AG04449 (cell line): ENCODE measurements around the gene CDH8.

Source experiments
- CTCF ChIA-PET: fragments of 350-600 bp; formaldehyde crosslinking; extraction: SDS; loops from one replicate; lab custom pipeline; 2021; ENCODE audit warnings: antibody characterized with exemption; lab: Yijun Ruan, JAX
- POLR2A ChIA-PET: fragments of 400-600, 350-600 bp; formaldehyde crosslinking; extraction: SDS; loops from one replicate; lab custom pipeline; 2020; ENCODE audit warnings: antibody characterized with exemption, inconsistent platforms; lab: Yijun Ruan, JAX
- DNase-seq: peaks from one replicate; pipeline ENCODE4 v3.0.0-alpha.2; 2010; ENCODE audit warnings: low read depth, low spot score
- H3K4me3 ChIP-seq: 2 replicates; pipeline ENCODE4 v1.5.1; 2011; ENCODE audit warnings: low read depth, mild to moderate bottlenecking, control low read depth, low read length
- TF ChIP-seq, protein P1 (sequence below): IDR thresholded peaks from one replicate; pipeline ENCODE4 v1.5.1; 2011; ENCODE audit warnings: mild to moderate bottlenecking, moderate library complexity, low read length, control low read depth, inconsistent platforms; ENCODE audit not compliant: insufficient read depth; ENCODE audit errors: missing control alignments

CDH8 gene

DNA sequence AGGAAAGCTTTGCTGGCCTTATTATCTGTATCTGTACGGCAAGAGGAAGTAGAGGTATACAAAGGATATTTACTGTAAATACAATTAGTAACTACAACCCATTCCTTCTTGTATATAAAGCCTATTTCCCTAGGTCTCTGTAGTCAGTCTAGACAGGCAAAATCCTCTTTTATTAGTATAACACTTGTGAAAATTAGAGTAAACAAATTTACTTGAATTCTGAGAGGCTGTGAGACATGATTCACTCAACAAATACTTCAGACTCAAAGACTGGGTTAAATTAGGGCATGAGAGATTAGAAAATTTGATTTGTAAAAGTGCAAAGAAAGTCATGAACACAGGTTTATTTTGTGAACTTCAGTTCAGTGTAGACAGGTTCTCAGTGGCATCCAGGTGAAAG lies 30.9 kb upstream of the CDH8 start:
- TF ChIP-seq, protein P1, sequence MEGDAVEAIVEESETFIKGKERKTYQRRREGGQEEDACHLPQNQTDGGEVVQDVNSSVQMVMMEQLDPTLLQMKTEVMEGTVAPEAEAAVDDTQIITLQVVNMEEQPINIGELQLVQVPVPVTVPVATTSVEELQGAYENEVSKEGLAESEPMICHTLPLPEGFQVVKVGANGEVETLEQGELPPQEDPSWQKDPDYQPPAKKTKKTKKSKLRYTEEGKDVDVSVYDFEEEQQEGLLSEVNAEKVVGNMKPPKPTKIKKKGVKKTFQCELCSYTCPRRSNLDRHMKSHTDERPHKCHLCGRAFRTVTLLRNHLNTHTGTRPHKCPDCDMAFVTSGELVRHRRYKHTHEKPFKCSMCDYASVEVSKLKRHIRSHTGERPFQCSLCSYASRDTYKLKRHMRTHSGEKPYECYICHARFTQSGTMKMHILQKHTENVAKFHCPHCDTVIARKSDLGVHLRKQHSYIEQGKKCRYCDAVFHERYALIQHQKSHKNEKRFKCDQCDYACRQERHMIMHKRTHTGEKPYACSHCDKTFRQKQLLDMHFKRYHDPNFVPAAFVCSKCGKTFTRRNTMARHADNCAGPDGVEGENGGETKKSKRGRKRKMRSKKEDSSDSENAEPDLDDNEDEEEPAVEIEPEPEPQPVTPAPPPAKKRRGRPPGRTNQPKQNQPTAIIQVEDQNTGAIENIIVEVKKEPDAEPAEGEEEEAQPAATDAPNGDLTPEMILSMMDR, result no peak
- CTCF ChIA-PET, result no interaction called here
- POLR2A ChIA-PET, result no interaction called here
- no peak overlapping the region for H3K4me3 ChIP-seq
- DNase-seq, result no peak

DNA sequence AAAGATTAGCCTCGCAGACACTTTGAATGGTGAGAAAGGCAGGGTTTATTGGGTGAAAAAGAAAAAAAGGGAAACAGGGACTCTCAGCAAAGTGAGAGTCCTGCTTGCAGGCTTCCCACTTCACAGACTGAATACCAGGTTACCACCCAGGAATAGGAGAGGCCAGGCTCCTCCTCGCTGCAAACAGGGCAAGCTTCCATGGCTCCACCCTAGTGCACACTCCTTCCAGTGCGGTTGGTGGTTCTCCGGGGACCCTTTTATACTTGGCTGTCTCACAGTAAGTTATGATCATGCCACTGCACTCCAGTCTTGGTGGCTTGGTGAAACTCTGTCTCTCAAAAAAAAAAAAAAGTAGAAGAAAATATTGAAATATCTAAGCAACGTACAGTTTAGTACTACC lies 30.5 kb upstream of the CDH8 start:
- TF ChIP-seq, protein P1, result no peak
- ChIA-PET CTCF (no interaction called here), POLR2A (no interaction called here)
- H3K4me3 ChIP-seq, result no peak overlapping the region
- DNase-seq, result no peak

DNA sequence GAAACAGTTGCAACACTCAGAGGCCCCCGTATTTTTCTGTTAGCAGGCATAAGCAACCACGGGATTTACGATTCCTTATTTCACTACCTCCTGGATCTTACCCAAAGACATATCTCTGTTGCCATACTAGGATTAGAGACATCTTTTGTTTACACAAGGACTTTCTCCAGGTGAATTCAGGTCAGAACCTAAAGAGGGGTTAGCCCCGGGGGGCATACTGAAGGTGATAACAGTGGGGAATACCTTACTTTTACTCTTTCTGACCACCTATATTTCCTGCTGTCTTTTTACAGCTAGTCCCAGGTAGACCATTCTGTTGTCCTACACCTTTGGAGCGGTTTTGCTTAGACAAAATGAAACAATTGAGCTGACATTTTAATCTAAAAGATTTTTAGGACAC lies 27.9 kb upstream of the CDH8 start:
- DNase-seq, result no peak
- ChIA-PET CTCF (no interaction called here), POLR2A (no interaction called here)
- TF ChIP-seq, protein P1, result no peak
- no peak overlapping the region for H3K4me3 ChIP-seq

DNA sequence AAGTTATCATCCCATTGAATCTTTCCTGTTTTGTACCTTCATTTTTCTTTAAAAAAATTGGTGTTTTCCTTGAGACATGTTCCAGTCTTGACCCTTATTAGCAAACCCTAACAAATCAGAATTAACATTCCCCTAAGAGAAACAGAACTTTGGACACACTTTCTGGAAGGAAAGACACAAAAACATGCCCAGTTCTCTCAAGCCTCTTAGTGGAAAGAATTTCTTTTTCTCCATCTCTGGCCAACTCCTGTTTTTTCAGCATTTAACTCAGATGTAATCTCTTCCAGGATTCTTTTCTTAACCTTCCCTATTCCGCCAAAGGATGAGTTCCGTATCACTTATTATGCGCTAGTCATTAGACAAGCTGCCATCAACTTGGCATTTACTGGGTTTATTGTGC lies 23.9 kb upstream of the CDH8 start:
- CTCF ChIA-PET, result no interaction called here
- H3K4me3 ChIP-seq, result no peak overlapping the region
- POLR2A ChIA-PET, result no interaction called here
- TF ChIP-seq, protein P1, result no peak
- no peak for DNase-seq

DNA sequence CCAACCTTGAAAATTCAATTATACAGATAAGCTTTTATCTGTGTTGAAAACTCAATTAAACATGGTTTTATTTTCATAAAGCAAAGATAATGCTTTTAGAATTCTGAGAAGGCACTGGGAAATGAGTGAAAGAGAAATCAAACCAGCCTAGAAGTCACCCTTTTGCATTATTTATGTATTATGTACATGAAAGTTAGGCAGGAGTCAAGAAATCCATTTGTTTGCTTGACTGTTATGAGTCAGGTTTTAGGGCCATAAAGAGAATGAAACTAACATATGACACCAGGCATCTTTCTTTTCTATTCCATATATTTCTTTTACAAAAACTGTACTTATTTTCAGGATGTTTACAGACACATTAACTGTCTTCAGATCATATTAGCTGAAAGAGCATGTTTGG lies 23.3 kb upstream of the CDH8 start:
- POLR2A ChIA-PET, result no interaction called here
- CTCF ChIA-PET, result no interaction called here
- no peak overlapping the region for H3K4me3 ChIP-seq
- DNase-seq, result no peak
- TF ChIP-seq, protein P1, result no peak

DNA sequence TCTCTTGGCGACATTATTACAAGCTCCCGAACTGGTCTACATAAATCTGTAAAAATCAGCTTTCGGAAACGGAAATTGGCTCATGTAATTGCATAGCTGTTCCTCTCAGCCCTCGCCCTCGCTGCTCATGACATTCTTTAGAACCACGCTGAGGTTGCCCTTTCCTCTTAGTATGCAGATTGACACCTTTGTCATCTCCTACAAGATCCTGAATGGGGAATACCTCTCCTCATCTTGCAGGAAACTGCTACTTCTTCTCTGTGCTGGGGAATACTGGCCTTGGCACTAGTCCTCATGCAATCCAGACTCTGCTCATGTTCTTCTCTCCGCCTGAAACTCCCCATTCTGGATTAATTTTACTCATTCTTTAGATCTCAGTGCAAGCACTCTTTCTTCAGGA lies 22.2 kb upstream of the CDH8 start:
- ChIA-PET CTCF (no interaction called here), POLR2A (no interaction called here)
- TF ChIP-seq, protein P1, result no peak
- no peak for DNase-seq
- H3K4me3 ChIP-seq, result no peak overlapping the region
